ENCODE results near the gene SLC34A1. TPM values are rescaled to one million over a fixed set of nuclear protein-coding genes. Genes with fewer than 3 reads are reported as not detected.

Gene SLC34A1
- total and polyA plus RNA-seq, 2 of the 13 experiments (the other 11 are each of a cell fraction or from before 2014, with no cell fraction given) = 0.03 to 0.20 TPM

GRCh38 chr5:177351392-177352329, 32.6 kb upstream of the SLC34A1 start, which contains the start of gene LMAN2:
TSS of gene LMAN2 (minus strand) at chr5:177351668. CDS start at chr5:177351647, 21 bp downstream.
- Histone ChIP-seq H3K9me3 (ENCODE audit: low read length) (no peaks in the 10 kb centered on the region), H3K9ac (ENCODE audit: insufficient read depth, low read depth, low read length) (peak within 1 kb of the TSS; percentile 95), H2AFZ (ENCODE audit: low read length) (peak within 1 kb of the TSS; percentile 66), H3K79me2 (ENCODE audit: insufficient read depth, low read length) (peaks cover 43% of the 10 kb centered on the region), H3K27ac (ENCODE audit: extremely low read length, insufficient read depth, low read length) (peak within 1 kb of the TSS; percentile 94), H3K4me3 (replicated peaks in 1 of 3; ENCODE audit: insufficient read depth in 1 of 3, low read depth in 2 of 3, low read length in 3 of 3) (peak within 1 kb of the TSS; percentile 92 to 98 (median 93)), H4K20me1 (ENCODE audit: insufficient read depth, low read length) (no peaks in the 10 kb centered on the region), H3K27me3 (ENCODE audit: control insufficient read depth in 1 of 2, insufficient read depth in 2 of 2, low read length in 2 of 2) (no peaks in the 10 kb centered on the region; a peak in 1 of 5 replicates), H3K4me2 (ENCODE audit: low read depth, low read length) (peak within 1 kb of the TSS; percentile 94), H3K4me1 (ENCODE audit: insufficient read depth, low read length) (peaks cover 86% of the 10 kb centered on the region), H3K36me3 (replicated peaks in 1 of 2; ENCODE audit: control insufficient read depth in 1 of 2, insufficient read depth in 2 of 2, low read length in 2 of 2) (peaks cover 6 to 9% of the 10 kb centered on the region in 2 experiments)
- FAIRE-seq = peak; percentile 63
- BruUV-seq (replicated peaks) = TSS peak; percentile 77
- ChIA-PET CTCF (ENCODE audit: low intra/inter-chr PET ratio, low total read pairs) (no interaction called here), POLR2A (interaction anchor here (0.8 to 6.8 kb wide), 16 partner anchors 10 to 264 kb away, joined by 3 to 84 read pairs (median 4); partner anchors contain the start of genes GRK6, PRELID1 and RAB24)
- intact Hi-C loops (cut with micrococcal nuclease; ENCODE audit: unreplicated experiment) = no loop called here
- ATAC-seq = peak; percentile 97
- 14% methylated on average over 27 of the region's 55 CpGs for WGBS (ENCODE audit: low lambda C conversion rate)
- DNase-seq (ENCODE audit: low spot score) = peak; percentile 91
- in situ Hi-C loops (cut with HindIII; ENCODE audit: extremely low pct_ligation_motif_present, low pct_unique_long_range_greater_than_20kb) = loop anchor here (25.0 kb wide), 1 partner anchor 814 kb away; the partner anchor contains the start of genes CDHR2 and RNF44
- TF ChIP-seq MZF1 (CRISPR knock-in tag; IDR thresholded peaks at IDR 0.05; ENCODE audit: borderline replicate concordance) (no peak), YEATS2 (CRISPR knock-in tag; IDR thresholded peaks at IDR 0.05; ENCODE audit: borderline replicate concordance) (peak; percentile 69; the same call in 1 of the 2 replicates), ZNF816 (CRISPR knock-in tag; IDR thresholded peaks at IDR 0.05; ENCODE audit: borderline replicate concordance) (no peak), ARNT (IDR thresholded peaks at IDR 0.05) (no peak), ISX (CRISPR knock-in tag; conservative IDR thresholded peaks at IDR 0.05) (no peak), KDM5A (IDR thresholded peaks at IDR 0.05; ENCODE audit: borderline replicate concordance, low read length) (peak; percentile 98), SMAD1 (CRISPR knock-in tag; IDR thresholded peaks at IDR 0.05; ENCODE audit: borderline replicate concordance, low read depth) (no peak; the same call in 1 of the 2 replicates), ZFP82 (CRISPR knock-in tag; IDR thresholded peaks at IDR 0.05; ENCODE audit: borderline replicate concordance) (no peak), FOXC1 (CRISPR knock-in tag; IDR thresholded peaks at IDR 0.05; ENCODE audit: borderline replicate concordance) (0 out of 2 replicates have a peak, but pooled peaks have one; percentile 41), ZNF564 (CRISPR knock-in tag; IDR thresholded peaks at IDR 0.05) (0 out of 2 replicates have a peak, but pooled peaks have one; percentile 63), ZC3H4 (CRISPR knock-in tag; IDR thresholded peaks at IDR 0.05; ENCODE audit: borderline replicate concordance) (no peak), GMEB2 (CRISPR knock-in tag; IDR thresholded peaks at IDR 0.05; ENCODE audit: low read depth) (peak; percentile 78; the same call in 1 of the 2 replicates), ZFP62 (CRISPR knock-in tag; IDR thresholded peaks at IDR 0.05) (no peak), HMG20B (CRISPR knock-in tag; conservative IDR thresholded peaks at IDR 0.05) (no peak), ZNF639 (CRISPR knock-in tag; conservative IDR thresholded peaks at IDR 0.05) (no peak; the same call in 1 of the 2 replicates), ZNF788 (CRISPR knock-in tag; IDR thresholded peaks at IDR 0.05; ENCODE audit: borderline replicate concordance) (peak; percentile 68; the same call in 1 of the 2 replicates), SYNCRIP (IDR thresholded peaks at IDR 0.05; ENCODE audit: insufficient read depth, low read depth, low read length) (no peak), TERF1 (CRISPR knock-in tag; IDR thresholded peaks at IDR 0.05) (no peak), NFE2L2 (IDR thresholded peaks at IDR 0.05; ENCODE audit: low read length) (no peak), ZNF10 (CRISPR knock-in tag; IDR thresholded peaks at IDR 0.05; ENCODE audit: borderline replicate concordance, low read depth) (no peak)
